Measurements from ENCODE around the gene GRN.
A peak's percentile ranks its signal among the peaks of the same experiment; 100 is the strongest.

The GRN gene

GRCh38 chr17:44352828-44353671 is 7.9 kb downstream of the GRN start:
- no peak overlapping the region for H3K4me3 ChIP-seq (ENCODE audit: low read length)
- no peak for DNase-seq (ENCODE audit: low read depth)
- TF ChIP-seq, protein P1, sequence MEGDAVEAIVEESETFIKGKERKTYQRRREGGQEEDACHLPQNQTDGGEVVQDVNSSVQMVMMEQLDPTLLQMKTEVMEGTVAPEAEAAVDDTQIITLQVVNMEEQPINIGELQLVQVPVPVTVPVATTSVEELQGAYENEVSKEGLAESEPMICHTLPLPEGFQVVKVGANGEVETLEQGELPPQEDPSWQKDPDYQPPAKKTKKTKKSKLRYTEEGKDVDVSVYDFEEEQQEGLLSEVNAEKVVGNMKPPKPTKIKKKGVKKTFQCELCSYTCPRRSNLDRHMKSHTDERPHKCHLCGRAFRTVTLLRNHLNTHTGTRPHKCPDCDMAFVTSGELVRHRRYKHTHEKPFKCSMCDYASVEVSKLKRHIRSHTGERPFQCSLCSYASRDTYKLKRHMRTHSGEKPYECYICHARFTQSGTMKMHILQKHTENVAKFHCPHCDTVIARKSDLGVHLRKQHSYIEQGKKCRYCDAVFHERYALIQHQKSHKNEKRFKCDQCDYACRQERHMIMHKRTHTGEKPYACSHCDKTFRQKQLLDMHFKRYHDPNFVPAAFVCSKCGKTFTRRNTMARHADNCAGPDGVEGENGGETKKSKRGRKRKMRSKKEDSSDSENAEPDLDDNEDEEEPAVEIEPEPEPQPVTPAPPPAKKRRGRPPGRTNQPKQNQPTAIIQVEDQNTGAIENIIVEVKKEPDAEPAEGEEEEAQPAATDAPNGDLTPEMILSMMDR (conservative IDR thresholded peaks at IDR 0.05; ENCODE audit: low read depth, low read length): no peak

DNA sequence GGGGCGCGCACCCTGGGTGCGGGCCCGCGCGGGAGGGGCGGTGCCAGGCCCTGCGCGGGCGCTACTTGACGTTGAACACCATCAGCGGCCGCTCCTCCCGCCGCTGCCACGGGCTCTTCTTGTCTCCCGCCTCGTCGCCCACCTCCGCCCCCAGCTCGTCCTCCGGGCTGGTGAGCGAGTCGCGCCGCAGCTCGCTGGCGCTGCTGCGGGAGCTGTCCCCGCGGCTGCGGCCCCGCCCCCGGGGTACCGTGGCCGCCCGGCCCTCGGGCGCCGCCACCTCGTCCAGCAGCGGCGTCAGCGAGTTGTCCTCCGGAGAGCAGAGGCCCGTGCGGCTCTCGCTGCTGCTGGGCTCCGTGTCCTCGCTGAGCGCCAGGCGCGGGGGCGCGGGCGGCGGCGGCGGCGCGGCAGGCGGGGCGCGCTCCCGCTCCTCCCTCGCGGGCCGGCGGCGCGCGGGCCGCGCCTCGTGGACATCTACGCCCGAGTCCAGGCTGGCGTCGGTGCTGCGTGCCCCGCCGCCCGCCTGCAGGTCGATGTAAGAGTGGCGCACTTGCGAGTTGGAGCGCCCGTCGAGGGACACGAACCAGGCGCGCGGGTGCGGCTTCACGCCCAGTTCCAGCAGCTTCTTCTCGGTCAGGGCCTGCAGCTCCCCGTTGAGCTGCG is 8.7 kb downstream of the GRN start:
- DNase-seq (ENCODE audit: low read depth): no peak
- H3K4me3 ChIP-seq (ENCODE audit: low read length): no peak overlapping the region
- TF ChIP-seq, protein P1 (conservative IDR thresholded peaks at IDR 0.05; ENCODE audit: low read depth, low read length): no peak

DNA sequence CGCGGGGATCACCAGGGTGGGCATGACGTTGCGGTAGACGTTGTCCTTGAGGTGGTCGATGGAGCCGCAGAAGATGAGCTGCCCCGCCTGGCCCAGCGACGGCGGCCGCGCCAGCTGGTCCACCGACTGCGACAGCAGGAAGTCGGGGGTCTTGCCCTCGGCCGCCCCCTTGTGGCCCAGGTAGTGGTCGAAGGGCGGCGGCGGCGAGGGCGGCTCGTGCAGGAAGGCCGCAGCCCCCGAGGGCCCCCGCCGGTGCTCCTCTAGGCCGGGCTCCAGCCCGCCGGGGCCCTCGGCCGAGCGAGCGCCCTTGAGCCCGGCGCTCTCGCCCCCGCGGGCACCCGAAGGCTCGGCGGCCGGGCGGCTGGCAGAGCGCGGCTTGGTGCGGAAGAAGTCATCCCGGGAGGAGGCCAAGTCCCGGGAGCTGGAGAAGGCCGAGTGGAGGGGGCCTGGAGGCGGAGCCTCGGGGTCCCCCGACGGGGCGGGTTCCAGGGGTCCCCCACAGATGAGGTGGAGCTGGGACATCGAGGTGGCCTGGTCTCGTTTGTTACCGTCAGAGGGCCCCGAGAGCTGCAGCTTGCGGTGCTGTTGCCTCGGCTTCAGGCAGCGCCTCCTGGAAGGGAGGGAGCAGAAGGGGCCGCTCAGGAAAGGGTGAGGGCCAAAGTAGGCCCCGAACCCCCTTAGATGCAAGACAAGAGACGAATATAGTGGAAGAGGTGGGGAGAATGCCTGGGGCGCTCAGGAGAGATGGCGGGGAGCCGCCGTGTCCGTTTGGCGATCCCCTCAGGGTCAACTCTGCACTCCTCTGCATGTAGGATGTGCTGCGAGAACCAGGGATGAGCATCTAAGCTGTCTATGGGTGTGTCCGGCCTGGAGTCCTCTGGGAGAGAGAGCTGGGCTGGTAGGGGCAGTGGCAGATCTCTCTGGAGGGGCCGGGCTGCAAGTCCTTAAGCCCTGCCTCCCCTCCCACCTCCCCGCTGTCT is 9.8 kb downstream of the GRN start:
- H3K4me3 ChIP-seq (ENCODE audit: low read length): no peak overlapping the region
- no peak for DNase-seq (ENCODE audit: low read depth)
- TF ChIP-seq, protein P1 (conservative IDR thresholded peaks at IDR 0.05; ENCODE audit: low read depth, low read length): peak; percentile 52

GRCh38 chr17:44355642-44356099 is 10.6 kb downstream of the GRN start:
- H3K4me3 ChIP-seq (ENCODE audit: low read length): no peak overlapping the region
- TF ChIP-seq, protein P1 (conservative IDR thresholded peaks at IDR 0.05; ENCODE audit: low read depth, low read length): no peak

GRCh38 chr17:44356241-44356640 is 11.1 kb downstream of the GRN start:
- no peak overlapping the region for H3K4me3 ChIP-seq (ENCODE audit: low read length)
- TF ChIP-seq, protein P1 (conservative IDR thresholded peaks at IDR 0.05; ENCODE audit: low read depth, low read length): no peak
- no peak for DNase-seq (ENCODE audit: low read depth)

More at GRCh38 chr17:44355642-44356099, 10.6 kb downstream of the GRN start:
- DNase-seq (ENCODE audit: low read depth): no peak

DNA sequence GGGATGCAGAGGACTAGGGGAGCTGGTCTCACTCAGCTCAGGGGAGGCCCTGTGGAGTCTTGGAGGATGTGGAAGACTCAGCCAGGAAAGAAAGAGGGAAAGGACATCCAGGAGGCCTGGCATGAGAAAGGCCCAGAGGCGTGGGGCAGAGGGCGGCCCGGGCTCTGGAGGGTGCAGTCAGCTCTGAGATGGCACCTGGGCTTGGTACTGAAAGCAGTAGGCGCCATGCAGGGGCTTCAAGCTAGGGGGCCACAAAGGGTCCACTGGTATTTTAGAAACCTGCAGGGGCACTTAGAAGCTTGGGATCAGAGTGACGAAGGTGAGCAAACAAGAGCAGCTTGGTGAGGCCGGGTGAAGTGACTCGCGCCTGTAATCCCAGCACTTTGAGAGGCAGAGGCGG is 13.0 kb downstream of the GRN start:
- H3K4me3 ChIP-seq (ENCODE audit: low read length): no peak overlapping the region
- TF ChIP-seq, protein P1 (conservative IDR thresholded peaks at IDR 0.05; ENCODE audit: low read depth, low read length): no peak
- DNase-seq (ENCODE audit: low read depth): no peak
